HL-60/S4 (cell line): ENCODE results near the gene LRPAP1.

ENCODE experiments used
- in situ Hi-C: fragments of 300-500 bp; cut with MboI; formaldehyde crosslinking; loops from 2 replicates; pipeline ENCODE4 v1.14.3; 2022; ENCODE audit warnings: low sequenced_read_pairs

LRPAP1 gene

DNA sequence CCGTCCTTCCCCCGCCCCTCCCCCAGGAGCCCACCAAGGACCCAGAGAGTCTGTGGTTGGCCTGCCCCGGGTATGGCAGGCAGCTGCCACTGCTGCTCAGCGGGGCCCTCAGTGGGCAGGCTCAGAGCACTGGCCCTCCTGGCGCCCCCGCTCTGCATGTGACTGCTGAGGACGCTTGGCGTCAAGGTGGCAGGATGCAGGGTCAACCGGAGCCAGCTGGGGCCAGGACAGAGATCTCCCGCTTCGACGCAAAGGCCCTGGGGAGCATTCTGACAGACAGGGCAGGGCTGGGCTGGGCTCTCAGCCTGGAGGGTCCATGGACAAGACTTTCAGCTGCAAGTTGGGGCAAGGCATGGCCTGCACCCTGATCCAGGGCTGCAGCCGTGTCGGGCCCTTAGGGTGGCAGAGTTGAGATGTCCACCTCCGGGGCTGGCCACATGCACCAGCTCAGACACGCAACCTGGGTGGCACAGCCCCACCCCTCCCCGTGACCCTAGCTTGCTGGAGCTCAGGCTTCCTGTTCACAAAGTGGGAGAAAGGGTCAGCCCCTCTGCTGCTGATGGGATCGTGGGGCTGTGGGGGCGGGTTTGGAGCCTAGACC lies 30.3 kb downstream of the LRPAP1 start:
- in situ Hi-C loops: no loop called here

DNA sequence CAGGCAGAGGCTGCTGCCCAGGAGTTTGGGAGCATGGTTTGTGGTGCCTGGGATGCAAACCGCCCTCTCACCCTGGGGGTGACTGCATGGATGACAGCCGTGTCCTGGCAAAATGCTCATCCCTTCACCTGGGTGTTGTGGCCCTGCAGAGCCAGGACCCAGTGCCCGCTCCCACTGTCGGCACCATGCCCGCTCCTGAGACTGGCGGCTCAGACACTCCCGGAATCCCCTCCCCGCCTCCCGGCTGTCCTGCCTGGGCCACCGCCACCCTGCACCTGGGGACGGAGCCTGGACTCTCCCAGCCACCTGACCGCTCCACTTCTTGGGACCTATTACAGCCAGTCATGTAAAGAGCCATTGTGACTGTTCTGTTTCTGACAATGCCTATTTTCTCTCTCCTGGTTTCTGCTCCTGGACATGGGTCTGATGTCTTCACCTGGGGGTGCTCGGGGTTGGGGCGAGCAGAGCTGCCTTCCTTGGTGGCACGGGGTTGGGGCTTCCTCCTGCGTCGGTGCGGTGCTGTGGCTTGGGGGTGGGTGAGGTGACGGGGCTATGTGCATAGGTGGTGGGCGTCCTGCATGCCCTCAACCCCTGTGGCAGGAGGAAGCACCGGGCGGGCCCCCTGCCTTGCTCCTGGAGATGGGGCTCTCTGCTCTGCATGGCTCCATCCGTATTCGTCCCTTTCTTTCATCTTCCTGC lies 30.9 kb downstream of the LRPAP1 start:
- in situ Hi-C loops: no loop called here

DNA sequence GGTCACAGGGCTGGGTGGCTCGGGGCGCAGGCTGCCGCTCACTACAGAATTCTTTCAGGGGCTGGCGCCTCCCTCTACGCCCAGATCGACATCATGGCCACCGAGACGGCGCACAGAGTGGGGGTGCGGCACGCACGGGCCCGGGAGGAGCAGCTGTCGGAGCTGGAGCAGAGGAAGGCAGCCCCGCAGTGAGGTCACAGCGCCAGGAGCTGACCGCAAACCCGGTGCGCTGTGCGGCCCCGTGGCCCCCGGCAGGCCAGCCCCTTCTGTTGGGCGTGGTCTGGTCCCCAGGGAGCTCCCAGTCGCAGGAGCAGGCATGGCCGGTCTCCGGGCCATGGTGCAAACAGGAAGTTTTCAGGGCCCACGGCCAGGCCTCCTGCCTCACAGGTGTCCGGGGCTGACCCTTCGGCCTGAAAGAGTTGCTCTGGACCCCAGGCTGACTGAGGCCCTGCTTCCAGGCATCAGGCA lies 31.6 kb downstream of the LRPAP1 start:
- in situ Hi-C loops: no loop called here

GRCh38 chr4:3500111-3500510 lies 32.1 kb downstream of the LRPAP1 start:
- in situ Hi-C loops: no loop called here

DNA sequence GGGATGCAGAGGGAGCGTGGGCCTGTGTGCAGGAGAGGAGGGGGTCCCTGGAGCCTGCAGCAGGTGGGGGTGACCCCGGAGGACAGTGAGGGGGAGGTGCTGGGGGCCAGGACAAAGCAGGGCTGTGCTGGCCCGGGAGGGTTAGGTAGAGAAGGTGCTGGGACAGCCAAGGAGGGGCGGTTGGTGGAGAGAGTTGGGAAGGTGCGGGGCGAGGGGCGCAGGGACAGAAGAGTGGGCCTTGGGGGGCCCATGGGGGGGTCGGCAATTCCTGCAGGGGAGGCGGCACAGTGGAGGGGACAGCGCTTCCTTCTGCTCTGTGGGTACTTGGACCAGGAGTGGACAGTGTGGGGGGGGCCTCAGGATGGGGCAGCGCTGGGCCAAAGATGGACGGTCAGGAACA lies 32.5 kb downstream of the LRPAP1 start:
- in situ Hi-C loops: no loop called here

GRCh38 chr4:3498901-3499510 lies 33.2 kb downstream of the LRPAP1 start:
- in situ Hi-C loops: no loop called here

DNA sequence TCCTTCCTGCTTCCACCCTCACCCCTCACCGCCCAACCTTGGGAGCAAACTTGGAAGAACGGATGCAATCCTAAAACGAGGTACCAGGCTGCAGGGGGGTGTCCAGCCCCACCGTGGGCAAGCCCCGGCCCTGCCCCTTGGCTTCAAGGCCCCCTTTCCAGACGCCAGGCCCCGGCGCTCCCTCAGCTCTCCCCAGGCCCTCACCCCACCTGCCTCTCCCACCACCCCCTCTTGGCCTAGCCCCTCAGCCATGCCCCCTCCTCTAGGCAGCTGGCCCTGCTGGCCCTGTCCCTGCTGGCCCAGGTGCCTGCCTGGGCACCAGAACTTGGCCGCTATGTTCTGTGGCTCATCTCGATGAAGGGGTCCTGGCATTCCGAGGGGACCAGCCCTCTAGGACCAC lies 33.8 kb downstream of the LRPAP1 start:
- in situ Hi-C loops: no loop called here

DNA sequence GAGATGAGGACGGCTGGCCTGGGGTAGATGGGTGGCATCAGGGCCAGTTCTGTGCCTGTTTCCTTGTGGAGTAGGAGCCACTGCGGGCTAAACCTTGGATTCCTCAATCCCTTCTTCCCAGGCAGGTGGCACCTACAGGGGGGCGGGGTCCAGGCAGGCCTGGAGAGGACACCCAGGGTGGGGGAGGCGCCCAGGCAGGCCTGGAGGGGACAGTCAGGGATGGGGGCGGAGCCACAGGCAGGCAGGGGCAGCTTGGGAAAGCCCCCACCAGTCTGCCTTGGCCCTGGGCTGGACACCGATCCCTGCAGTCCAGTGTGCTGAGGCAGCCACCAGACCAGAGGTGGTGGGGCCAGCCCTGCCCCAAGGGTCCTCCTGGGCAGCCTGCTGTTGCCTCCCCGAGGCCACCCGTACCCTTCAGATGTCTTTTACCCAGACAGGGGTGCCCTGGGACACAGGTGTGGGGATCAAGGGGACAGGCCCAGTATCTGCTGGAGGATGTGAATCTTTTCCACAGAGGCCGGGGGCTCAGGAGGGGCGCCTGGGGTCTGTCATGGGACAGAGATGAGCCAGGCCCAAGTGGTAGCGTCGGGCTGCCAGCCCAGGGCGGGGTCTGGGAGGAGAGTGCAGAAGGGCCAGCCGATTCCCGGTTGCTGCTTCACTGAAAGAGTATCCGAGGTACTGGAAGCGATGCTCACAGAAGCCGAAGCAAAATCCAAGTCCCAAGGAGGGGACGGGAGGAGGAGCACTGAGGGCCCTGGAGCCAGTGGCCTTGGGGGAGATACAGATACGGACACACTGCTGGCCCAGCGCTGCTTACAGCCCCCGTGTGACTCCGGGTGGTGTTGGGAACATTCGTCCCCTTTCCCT lies 34.5 kb downstream of the LRPAP1 start:
- in situ Hi-C loops: no loop called here

DNA sequence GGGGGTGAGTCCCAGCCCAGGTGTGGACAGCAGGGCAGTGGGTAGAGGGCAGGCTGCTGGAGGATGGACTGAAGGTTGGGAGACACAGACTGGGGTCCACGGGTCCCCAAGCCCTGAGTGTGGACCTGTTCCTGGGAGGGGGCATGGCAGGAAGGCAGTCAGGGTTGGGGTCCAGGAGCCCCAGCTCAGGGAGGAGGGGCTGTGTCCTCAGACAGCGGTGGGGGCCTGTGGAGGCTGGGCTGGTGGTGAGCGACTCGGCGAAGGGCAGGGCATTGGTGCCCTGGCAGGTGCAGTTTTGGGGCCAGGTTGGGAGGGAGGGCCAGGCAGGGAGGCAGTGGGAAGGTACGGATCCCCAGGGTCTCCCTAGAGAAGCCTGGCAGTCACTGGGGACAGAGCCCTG lies 35.1 kb downstream of the LRPAP1 start:
- in situ Hi-C loops: no loop called here

GRCh38 chr4:3496021-3496420 lies 36.2 kb downstream of the LRPAP1 start:
- in situ Hi-C loops: no loop called here

DNA sequence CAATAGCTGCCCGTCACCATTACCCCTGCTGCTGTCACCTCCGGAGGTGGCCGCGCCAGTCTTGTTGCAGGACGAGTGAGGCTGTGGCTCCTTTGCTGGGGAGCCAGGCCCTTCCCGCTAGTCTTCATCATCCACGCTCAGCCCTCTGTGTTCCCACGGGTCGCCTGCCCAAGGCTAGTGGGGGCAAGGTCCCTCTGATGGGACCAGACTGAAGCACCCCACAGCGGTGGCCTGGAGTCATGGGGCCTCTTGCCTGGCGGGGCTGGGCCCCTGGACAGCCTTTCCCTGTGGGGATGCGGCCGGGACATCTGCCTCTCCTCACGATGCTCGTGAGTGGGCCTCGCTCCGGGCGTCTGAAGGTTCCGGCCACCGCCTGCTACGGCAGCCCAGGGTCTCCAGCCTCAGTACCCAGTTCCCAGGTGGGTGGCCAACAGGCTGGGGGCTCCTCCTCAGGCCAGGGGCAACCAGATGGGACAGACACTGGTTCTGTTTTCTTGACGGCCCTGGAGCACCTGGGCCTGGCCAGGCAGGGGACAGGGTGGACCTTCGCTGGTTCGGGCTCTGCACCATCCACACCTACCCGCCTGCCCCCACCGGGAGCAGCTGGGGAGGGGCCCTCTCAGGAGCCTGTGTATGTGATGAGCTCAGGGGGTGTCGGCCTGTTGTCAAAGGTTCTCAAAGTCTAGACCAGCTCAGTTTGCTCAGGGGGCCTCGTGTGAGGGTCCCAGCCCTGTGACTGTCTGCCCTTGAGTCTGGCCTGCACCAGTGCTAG lies 36.8 kb downstream of the LRPAP1 start:
- in situ Hi-C loops: no loop called here

DNA sequence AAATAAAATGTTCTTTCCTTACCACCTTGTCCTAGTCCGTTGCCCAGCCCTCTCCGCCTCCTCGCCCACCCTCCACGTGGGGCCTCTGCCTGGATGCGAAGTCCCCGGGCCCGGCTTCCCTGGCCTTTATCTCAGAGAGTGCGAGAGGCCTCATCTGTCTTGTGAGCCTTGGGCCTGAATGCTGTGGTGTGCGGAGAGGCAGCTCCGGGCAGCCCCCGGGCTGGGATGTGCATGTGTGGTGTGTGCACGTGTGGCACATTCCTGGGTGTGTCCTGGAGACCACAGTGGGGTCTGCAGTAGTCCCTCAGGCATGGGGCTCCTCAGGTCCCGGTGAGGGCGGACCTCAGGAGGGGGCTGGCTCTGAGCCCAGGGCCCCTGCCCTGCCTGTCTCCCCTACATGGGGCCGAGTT lies 37.8 kb downstream of the LRPAP1 start:
- in situ Hi-C loops: no loop called here

GRCh38 chr4:3493720-3494461 lies 38.3 kb downstream of the LRPAP1 start:
- in situ Hi-C loops: no loop called here

DNA sequence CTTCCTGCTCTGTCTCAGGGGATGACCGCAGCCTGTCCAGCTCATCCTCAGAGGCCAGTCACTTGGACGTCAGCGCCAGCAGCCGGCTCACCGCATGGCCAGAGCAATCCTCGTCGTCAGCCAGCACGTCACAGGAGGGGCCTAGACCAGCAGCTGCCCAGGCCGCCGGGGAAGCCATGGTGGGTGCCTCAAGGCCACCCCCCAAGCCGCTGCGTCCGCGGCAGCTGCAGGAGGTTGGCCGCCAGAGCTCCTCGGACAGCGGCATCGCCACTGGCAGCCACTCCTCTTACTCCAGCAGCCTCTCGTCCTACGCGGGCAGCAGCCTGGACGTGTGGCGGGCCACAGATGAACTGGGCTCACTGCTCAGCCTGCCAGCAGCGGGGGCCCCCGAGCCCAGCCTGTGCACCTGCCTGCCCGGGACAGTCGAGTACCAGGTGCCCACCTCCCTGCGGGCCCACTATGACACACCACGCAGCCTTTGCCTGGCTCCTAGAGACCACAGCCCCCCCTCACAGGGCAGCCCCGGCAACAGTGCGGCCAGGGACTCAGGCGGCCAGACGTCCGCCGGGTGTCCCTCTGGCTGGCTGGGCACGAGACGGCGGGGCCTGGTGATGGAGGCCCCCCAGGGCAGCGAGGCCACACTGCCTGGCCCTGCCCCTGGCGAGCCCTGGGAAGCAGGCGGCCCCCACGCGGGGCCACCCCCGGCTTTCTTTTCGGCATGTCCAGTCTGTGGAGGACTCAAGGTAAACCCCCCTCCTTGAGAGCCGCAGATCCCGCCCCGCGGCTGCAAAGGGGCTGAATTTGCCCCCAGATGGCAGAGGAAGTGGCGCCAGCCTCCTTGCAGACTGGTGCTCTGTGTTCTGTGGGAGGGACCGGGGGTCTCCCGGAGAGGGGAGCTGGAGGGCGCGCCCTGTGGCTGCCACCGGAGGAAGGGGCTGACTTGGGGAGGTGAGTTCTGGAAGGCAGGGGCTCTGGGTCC lies 39.2 kb downstream of the LRPAP1 start:
- in situ Hi-C loops: no loop called here

DNA sequence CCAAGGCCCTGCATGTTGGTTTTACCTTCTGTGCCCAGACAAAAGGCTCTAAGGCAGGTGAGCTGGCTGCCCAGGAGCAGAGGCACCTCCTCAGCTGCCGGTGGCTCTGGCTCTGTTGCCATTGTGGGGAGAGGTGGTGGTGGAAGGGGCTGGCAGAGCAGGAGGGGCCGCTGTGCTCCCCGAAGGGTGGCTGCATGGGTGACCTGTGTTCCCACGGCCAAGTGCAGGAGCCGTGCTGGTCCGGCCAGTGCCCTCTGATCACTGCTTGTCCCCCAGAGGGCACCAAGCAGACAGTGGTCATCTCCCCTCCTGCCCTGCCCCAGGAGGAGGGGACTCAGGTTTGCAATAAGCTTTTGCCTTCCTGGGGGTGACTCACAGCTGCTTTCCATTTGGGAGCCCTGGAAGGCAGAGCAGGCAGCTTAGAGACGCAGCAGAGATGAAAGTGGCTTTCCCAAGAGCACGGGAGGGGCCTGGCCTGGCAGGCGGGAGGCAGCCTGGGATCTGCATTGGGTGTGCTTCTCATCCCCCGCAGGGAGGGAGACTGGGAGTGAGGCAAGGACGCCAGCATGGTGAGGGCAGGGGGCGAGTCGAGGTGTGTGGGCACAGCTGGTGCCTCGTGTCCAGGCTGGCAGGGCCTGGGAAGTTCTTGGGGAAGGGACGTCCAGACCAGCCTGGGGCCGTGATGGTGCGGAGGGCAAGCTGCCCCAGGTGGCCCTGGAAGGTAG lies 40.4 kb downstream of the LRPAP1 start:
- in situ Hi-C loops: no loop called here

DNA sequence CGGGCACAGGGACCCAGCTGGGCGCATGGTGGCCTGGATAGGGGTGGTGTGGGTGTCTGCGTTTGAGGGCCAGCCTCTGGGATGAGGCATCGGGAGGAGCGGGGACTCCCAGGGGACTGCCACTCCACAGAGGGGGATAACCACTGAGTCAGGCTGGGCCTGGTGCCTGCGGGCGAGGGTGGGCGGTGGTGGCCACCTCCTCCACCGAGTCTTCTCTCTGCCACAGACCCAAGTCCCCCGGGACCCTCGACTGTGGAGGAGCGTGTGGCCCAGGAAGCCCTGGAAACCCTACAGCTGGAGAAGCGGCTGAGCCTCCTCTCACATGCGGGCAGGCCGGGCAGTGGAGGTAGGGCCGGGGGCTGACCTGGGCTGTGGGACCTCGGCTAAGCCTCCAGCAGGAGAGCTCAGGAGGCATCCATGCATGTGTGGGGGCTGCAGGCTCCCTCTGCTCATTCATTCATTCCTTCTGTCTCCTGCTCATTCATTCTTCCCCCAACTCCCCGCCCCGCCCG lies 42.7 kb downstream of the LRPAP1 start:
- in situ Hi-C loops: no loop called here

DNA sequence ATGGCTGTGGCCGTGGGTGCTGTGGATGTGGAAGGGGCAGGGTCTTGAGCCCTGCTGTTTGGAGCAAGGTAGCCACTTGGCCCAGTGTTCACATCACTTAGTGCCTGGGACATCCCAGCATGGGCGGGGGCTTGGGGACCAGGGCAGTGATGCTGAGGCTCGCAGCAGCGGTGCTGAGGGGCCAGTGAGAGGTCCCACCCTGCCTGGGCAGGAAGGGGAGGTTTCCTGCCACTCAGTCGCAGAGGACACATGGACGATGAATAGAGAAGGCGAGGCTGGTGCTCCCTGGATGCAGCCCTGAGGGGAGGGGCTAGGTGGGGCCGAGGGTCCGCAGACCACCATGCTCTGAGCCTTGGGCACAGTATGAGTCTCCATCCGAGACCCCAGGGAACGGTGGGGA lies 43.4 kb downstream of the LRPAP1 start:
- in situ Hi-C loops: no loop called here

- in situ Hi-C loops: no loop called here
Measured at GRCh38 chr4:3487861-3488260, 44.4 kb downstream of the LRPAP1 start.
